ENCODE data around the gene SPHK2.

DNA sequence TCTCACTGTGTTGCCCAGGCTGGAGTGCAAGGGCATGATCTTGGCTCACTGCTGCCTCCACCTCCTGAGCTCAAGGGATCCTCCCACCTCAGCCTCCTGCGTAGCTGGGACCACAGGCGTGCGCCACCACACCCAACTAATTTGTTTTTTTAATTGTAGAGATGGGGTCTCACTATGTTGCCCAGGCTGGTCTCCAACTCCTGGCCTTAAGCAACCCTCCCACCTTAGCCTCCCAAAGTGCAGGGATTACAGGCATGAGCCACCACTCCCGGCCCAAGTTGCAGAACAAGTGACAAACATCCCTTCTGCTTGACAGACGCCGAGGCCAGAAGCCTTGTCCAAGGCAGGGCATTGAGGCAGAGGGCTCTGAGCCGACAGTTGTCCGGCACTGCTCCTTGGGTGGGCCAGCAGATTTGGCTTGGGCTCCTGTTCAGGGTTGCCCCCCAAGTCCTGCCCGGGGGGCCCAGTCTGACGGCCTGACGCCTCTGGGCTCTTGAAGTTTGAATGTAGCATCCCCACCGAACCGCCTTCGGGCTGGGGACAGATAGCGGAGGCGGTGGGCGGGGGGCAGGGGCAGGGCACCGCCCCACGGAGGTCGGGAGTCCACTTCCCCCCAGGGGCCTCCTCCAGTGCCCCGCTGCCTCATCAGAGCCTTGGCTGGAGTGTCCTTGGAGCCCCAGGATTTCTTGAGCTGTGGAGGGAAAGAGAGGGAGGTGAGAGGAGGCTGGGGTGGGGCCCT, 18.5 kb upstream of the SPHK2 start:
- TF ChIP-seq, protein P1, sequence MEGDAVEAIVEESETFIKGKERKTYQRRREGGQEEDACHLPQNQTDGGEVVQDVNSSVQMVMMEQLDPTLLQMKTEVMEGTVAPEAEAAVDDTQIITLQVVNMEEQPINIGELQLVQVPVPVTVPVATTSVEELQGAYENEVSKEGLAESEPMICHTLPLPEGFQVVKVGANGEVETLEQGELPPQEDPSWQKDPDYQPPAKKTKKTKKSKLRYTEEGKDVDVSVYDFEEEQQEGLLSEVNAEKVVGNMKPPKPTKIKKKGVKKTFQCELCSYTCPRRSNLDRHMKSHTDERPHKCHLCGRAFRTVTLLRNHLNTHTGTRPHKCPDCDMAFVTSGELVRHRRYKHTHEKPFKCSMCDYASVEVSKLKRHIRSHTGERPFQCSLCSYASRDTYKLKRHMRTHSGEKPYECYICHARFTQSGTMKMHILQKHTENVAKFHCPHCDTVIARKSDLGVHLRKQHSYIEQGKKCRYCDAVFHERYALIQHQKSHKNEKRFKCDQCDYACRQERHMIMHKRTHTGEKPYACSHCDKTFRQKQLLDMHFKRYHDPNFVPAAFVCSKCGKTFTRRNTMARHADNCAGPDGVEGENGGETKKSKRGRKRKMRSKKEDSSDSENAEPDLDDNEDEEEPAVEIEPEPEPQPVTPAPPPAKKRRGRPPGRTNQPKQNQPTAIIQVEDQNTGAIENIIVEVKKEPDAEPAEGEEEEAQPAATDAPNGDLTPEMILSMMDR (conservative IDR thresholded peaks at IDR 0.05; ENCODE audit: low read length) = no peak
- no peak for TF ChIP-seq EZH2phosphoT487 (IDR thresholded peaks at IDR 0.05; ENCODE audit: borderline replicate concordance, low read depth, low read length)

Data from OCI-LY7 (cell line).